Nephron (organoid): ENCODE results near the gene HCST.

ENCODE experiments used
- H3K27ac Mint-ChIP-seq, 3 experiments: 2 replicates each; pipeline ENCODE4 v1.8.0; 2020; ENCODE audit warnings: mixed read lengths in 3 of 3, mild to moderate bottlenecking in 2 of 3, moderate library complexity in 1 of 3
- H3K27me3 Mint-ChIP-seq: 2 replicates; pipeline ENCODE4 v1.8.0; 2021; ENCODE audit warnings: low read depth, mild to moderate bottlenecking, moderate library complexity, mixed read lengths
- H3K36me3 Mint-ChIP-seq: 2 replicates; pipeline ENCODE4 v1.8.0; 2020; ENCODE audit warnings: low read depth, mixed read lengths
- H3K4me1 Mint-ChIP-seq: 2 replicates; pipeline ENCODE4 v1.8.0; 2020; ENCODE audit warnings: mixed read lengths
- H3K4me3 Mint-ChIP-seq, 3 experiments: 2 replicates each; pipeline ENCODE4 v1.8.0; 2020; ENCODE audit warnings: mild to moderate bottlenecking in 3 of 3, mixed read lengths in 3 of 3, moderate library complexity in 2 of 3
- H3K9me3 Mint-ChIP-seq: 2 replicates; pipeline ENCODE4 v1.8.0; 2020; ENCODE audit warnings: mixed read lengths
- CTCF ChIP-seq, 3 experiments: fragments of 200-600 bp; sonication (generic); IDR thresholded peaks; one replicate each; pipeline ENCODE4 v1.5.0; 2021; ENCODE audit warnings: antibody characterized with exemption in 3 of 3; ENCODE audit not compliant: unreplicated experiment in 3 of 3

HCST gene

DNA sequence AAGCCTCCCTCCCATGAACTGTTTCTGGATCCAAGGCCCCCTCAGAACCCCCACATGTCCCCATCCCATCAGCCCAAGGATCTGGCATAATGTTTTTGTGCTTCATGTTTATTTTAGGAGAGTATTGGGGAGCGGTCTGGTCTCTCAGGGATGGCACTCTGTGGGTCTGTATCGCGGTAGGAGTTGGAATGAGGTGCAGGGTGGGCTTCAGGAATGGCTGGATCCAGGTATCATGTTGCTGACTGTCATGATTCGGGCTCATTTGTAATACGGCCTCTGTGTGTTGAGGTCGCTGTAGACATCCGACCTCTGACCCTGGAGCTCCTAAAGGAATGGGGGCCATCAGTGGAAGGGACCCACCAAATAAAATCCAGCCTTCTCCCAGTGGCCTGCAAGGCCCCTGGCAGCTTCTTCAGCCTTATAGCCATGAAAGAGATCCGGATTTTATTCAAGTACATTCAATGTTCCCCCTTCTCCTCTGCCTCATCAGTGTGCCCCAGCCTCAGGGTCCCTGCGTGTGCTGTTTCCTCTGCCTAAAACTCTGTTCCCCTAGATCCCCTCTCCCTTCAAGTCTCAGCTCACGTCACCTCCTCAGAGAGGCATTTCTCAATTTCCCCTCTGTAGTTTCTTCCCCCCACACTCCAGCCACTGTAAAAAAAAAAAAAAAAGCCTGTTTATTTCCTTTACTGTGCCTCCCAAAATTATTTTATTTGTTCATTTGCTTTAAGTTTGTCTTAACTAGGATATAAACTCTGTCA, 2.2 kb downstream of the HCST start:
- no peaks in the 10 kb centered on the region for H3K9me3 Mint-ChIP-seq
- TF ChIP-seq CTCF (IDR thresholded peaks at IDR 0.05; ENCODE audit: unreplicated experiment in 3 of 3) = no peak
- peak overlapping the region in 1 of 3 experiments; percentile 31 for H3K27ac Mint-ChIP-seq
- H3K4me1 Mint-ChIP-seq = peaks cover 10% of the 10 kb centered on the region
- no peaks in the 10 kb centered on the region for H3K36me3 Mint-ChIP-seq
- peaks cover 23% of the 10 kb centered on the region for H3K27me3 Mint-ChIP-seq
- peak overlapping the region in 1 of 3 experiments; percentile 50 for H3K4me3 Mint-ChIP-seq

GRCh38 chr19:35905178-35905727, 2.9 kb downstream of the HCST start:
- Mint-ChIP-seq H3K36me3 (no peaks in the 10 kb centered on the region), H3K27ac (peak overlapping the region in 1 of 3 experiments; percentile 31), H3K9me3 (no peaks in the 10 kb centered on the region), H3K4me1 (peaks cover 10% of the 10 kb centered on the region), H3K27me3 (peaks cover 23% of the 10 kb centered on the region), H3K4me3 (no peak overlapping the region)
- no peak for TF ChIP-seq CTCF (IDR thresholded peaks at IDR 0.05; ENCODE audit: unreplicated experiment in 3 of 3)

GRCh38 chr19:35907377-35907745, 5.0 kb downstream of the HCST start:
- Mint-ChIP-seq H3K4me1 (peaks cover 4% of the 10 kb centered on the region), H3K4me3 (no peak overlapping the region), H3K36me3 (no peaks in the 10 kb centered on the region), H3K27ac (no peak overlapping the region), H3K27me3 (peaks cover 16% of the 10 kb centered on the region), H3K9me3 (no peaks in the 10 kb centered on the region)
- TF ChIP-seq CTCF (IDR thresholded peaks at IDR 0.05; ENCODE audit: unreplicated experiment in 3 of 3) = no peak

GRCh38 chr19:35908010-35908441, 5.7 kb downstream of the HCST start, which contains the start of gene TYROBP:
Gene TYROBP (minus strand): TSS chr19:35908295. CDS start chr19:35908228, 67 bp downstream.
- Mint-ChIP-seq H3K27ac (no peak within 1 kb of the TSS), H3K4me3 (no peak within 1 kb of the TSS), H3K27me3 (peaks cover 10% of the 10 kb centered on the region), H3K9me3 (no peaks in the 10 kb centered on the region), H3K4me1 (peaks cover 4% of the 10 kb centered on the region), H3K36me3 (no peaks in the 10 kb centered on the region)
- TF ChIP-seq CTCF (IDR thresholded peaks at IDR 0.05; ENCODE audit: unreplicated experiment in 3 of 3) = no peak

GRCh38 chr19:35908973-35909683, 6.8 kb downstream of the HCST start:
- H3K4me3 Mint-ChIP-seq = no peak overlapping the region
- no peaks in the 10 kb centered on the region for H3K4me1 Mint-ChIP-seq
- no peaks in the 10 kb centered on the region for H3K36me3 Mint-ChIP-seq
- H3K27ac Mint-ChIP-seq = no peak overlapping the region
- peaks cover 4% of the 10 kb centered on the region for H3K27me3 Mint-ChIP-seq
- no peak for TF ChIP-seq CTCF (IDR thresholded peaks at IDR 0.05; ENCODE audit: unreplicated experiment in 3 of 3)
- H3K9me3 Mint-ChIP-seq = no peaks in the 10 kb centered on the region
